NCI-H1092 treated with DMSO at 0.1 percent for 48 hours (cell line): ENCODE results near the gene PKD1.

Experiments used
- DNase-seq: peaks from one replicate; lab custom pipeline; 2025; lab: John Stamatoyannopoulos, UW

Gene PKD1

GRCh38 chr16:2074071-2074470 is 61.6 kb downstream of the PKD1 start:
- DNase-seq, result no peak

GRCh38 chr16:2072926-2073325 is 62.8 kb downstream of the PKD1 start:
- no peak for DNase-seq

GRCh38 chr16:2071454-2072202 is 64.1 kb downstream of the PKD1 start:
- no peak for DNase-seq

GRCh38 chr16:2070576-2071453 is 64.9 kb downstream of the PKD1 start:
- no peak for DNase-seq

GRCh38 chr16:2066139-2066538 is 69.6 kb downstream of the PKD1 start:
- DNase-seq, result no peak

- no peak for DNase-seq
Measured at GRCh38 chr16:2064368-2064945, 71.2 kb downstream of the PKD1 start.

GRCh38 chr16:2063861-2064260 is 71.8 kb downstream of the PKD1 start:
- no peak for DNase-seq

- no peak for DNase-seq
Measured at GRCh38 chr16:2062801-2063200, 72.9 kb downstream of the PKD1 start.

GRCh38 chr16:2061526-2061925 is 74.2 kb downstream of the PKD1 start:
- no peak for DNase-seq

- DNase-seq, result no peak
Measured at GRCh38 chr16:2061023-2061422, 74.7 kb downstream of the PKD1 start.

GRCh38 chr16:2060346-2060745 is 75.4 kb downstream of the PKD1 start:
- no peak for DNase-seq

GRCh38 chr16:2058872-2059271 is 76.8 kb downstream of the PKD1 start:
- DNase-seq, result no peak

GRCh38 chr16:2058420-2058819 is 77.3 kb downstream of the PKD1 start:
- DNase-seq, result no peak

- no peak for DNase-seq
Measured at GRCh38 chr16:2057438-2057837, 78.3 kb downstream of the PKD1 start.

GRCh38 chr16:2056681-2057407 is 78.9 kb downstream of the PKD1 start:
- no peak for DNase-seq

- DNase-seq, result no peak
Measured at GRCh38 chr16:2056077-2056476, 79.6 kb downstream of the PKD1 start.

- no peak for DNase-seq
Measured at GRCh38 chr16:2054543-2055245, 81.0 kb downstream of the PKD1 start.

- no peak for DNase-seq
Measured at GRCh38 chr16:2053897-2054296, 81.8 kb downstream of the PKD1 start.

- no peak for DNase-seq
Measured at GRCh38 chr16:2053211-2053610, 82.5 kb downstream of the PKD1 start.

- DNase-seq, result peak; percentile 50
Measured at GRCh38 chr16:2048116-2048543, 87.6 kb downstream of the PKD1 start.

GRCh38 chr16:2047330-2048115 is 88.2 kb downstream of the PKD1 start, which contains the start of the genes NTHL1 and TSC2:
Gene NTHL1, minus strand, starts transcription at chr16:2047834. Its CDS starts 11 bp downstream, at chr16:2047823.
Gene TSC2, plus strand, starts transcription at chr16:2047985. Its CDS starts 631 bp downstream, at chr16:2048616.
- DNase-seq, result peak; percentile 94
